Stimulated activated CD8-positive, alpha-beta memory T cell treated with anti-CD3 and anti-CD28 coated beads, Interleukin-2, amount 100 ng/mL, for 48 hours (primary cell): Measurements from ENCODE around the gene PRR20G.
"Not testable (repeated sequence)": the region's sequence is repeated elsewhere in the genome, so short reads cannot be mapped to it uniquely, and the experiment has no call there.

Experiments
- DNase-seq, 2 donors: peaks; one replicate each; pipeline ENCODE4 v3.0.0-alpha.2; 2020; ENCODE audit warnings: low read depth in 2 of 2

PRR20G gene

DNA sequence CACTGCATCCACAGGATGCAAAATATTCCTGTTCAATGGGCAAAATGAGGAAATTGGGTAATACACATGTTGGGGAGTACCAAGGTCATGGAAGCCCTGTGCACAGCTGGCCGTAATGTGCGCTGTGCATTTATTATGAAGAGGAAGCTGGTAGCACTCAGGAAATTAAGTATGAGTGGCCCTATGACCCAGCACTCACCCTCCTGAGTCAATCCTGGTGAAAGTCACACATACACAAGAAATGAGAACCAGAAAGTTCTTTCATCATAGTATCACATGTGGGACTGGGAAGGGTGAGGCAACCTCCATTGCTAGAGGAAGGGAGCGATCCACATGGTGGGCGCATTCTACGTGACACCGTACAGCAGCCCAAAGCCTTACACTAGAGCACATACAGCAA is 11.4 kb upstream of the PRR20G start:
- DNase-seq, result no peak

DNA sequence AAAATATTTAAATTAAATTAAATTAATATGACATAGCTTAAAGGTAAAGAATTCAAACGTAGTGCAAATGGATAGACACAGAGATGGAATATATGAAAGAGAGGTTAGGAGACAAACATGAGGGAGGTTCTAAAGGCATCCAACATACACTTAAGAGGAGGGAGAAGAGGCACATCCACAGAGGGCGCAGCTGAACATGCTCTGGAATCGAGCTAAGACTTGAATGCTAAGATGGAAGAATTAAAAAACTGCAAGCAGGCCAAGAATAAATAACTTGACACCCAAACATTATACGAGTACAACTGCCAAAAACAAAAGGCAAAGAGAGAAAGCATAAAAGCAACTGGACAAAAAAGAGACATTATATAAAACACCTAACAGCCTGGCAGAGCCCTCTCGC is 9.1 kb upstream of the PRR20G start:
- no peak for DNase-seq

DNA sequence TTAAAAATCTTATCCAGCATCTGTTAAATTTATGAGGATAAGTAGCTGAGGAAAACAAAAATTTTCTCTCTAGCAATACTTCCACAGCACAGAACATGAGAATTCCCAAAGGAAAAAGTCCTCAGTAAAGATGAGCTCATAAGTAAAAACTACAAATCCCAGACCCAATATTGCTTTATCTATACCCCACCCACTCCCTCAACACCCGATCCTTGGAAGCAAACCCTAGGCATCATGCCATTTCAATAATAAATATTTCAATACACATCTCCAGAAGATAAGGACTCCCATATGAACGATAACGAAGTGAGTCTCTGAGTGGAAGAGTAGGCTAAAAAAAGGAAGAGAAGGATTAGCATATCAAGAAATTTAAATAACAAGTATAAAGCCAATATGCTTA is 8.3 kb upstream of the PRR20G start:
- DNase-seq, result no peak

DNA sequence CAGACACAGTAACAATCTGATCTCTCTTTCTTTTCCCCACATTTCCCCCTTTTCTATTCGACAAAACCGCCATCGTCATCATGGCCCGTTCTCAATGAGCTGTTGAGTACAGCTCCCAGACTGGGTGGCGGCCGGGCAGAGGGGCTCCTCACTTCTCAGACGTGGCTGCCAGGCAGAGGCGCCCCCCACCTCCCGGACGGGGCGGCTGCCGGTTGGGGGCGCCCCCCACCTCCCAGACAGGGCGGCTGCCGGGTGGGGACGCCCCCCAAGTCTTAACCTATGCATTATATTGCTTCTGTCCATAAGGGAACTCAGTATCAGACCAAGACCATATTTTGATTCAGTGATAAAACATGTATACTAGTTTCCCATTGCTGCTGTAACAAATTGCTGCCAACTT is 5.8 kb upstream of the PRR20G start:
- DNase-seq, result not testable (repeated sequence)

DNA sequence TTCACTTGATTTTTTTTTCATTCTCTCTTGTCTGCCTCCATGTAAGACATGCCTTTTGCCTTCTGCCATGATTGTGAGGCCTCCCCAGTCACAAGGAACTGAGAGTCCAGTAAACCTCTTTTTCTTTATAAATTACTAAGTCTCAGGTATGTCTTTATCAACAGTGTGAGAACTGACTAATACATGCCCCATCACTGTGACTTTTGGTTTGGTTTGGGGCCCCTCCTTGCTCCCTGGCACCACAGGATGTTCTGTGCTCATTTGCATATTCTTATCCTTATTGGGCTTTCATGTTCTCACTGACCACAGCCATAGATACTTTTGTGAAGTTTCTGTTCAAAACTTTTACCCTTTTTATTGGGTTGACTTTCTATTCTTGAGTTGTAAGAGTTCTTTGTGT is 3.8 kb upstream of the PRR20G start:
- no peak for DNase-seq

DNA sequence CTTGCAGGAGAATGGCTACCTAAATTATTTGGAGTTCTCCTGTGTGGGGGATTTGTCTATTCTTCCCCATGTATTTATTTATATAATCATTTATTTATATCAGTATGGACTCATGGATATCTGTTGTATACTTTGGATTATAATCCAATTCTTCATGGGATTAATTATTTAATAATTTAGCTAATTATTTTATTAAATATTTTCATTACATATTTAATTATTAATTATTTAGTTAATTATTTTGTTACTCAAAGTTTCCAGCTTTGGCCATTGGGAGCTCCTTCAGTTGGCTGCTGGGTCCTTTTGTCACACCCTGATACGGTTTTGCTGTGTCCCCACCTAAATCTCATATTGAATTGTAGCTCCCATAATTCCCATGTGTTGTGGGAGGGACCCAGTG is 3.3 kb upstream of the PRR20G start:
- DNase-seq, result no peak

DNA sequence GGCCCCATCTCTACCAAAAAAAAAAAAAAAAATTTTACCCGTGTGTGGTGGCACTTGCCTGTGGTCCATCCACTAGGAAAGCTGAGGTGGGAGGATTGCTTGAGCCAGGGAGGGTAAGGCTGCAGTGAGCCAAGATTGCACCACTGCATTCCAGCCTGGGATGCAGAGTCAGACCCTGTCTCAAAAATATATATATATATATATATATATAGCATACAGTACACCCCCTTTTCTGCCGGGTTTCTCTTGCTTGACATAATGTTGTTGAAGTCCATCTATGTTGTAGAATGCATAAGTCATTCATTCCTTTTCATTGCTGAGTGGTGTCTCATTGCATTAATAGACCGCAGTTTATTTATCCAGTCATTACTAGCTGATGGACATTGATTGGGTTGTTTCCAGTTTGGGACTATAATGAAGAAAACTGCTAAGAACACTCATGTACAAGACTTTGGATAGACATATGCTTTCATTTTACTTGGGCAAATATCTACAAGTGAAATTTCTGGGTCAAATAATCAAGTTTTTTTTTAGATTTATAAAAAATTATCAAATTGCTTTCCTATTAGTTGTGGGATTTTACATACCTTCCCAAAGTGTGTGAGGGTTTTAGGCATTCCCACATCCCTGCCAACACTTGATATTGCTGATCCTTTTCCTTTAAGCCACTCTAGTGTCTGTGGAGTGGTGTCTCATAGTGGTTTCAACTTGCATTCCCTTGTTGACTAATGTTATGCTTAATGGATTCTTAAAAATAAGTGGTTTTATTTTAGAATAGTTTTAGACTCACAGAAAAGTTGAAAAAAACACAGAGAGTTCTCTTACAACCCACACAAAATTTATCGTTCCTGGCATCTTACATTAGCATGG is 2.1 kb upstream of the PRR20G start:
- no peak for DNase-seq

DNA sequence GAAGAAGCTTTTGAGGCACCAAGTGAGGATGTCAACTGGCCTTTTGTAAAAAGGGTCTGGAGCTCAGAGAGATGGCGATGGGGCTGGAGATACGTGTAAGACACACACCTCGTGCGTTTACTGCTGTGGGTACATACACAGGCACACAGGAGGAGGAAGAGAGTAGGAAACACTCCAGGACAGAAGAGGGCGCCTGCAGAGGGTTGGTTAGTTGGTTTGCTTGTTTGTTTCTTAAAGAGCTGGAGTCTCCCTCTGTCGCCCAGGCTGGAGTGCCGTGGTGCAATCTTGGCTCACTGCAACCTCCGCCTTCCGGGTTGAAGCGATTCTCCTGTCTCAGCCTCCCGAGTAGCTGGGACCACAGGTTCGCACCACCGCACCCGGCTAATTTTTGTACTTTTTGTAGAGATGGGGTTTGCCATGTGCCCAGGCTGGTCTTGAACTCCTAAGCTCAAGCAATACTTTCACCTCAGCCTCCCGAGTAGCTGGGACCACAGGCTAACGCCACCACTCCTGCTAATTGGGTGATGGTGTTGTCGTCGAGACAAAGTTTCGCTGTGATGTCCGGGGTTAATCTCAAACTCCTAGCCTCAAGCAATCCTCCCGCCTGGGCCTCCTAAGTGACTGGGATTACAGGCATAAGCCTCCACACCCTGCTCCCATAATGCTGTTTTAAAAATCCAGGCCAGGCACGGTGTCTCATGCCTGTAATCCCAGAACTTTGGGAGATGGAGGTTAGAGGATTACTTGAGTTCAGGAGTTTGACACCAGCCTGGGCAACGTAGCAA is 1.3 kb upstream of the PRR20G start:
- no peak for DNase-seq

DNA sequence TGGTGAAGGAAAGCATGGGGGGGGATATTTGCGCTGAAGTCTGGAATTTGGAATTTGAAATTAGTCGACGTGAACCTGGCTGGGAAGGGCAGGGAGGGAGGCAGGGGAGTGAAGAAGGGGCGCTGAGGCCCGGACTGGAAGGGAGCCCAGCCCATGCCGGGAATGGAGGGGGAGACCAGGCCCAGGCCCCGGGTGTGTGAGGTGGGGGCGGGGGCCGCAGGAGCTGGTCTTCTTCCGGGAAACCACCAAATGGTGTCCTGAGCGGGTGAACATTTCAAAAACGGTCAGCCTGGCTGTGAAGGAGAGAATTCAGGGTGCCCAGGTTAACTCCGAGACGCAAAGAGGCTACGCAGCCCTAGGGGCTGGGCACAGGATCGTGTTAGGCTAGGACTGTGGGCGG is 497 bp upstream of the PRR20G start:
- no peak for DNase-seq

DNA sequence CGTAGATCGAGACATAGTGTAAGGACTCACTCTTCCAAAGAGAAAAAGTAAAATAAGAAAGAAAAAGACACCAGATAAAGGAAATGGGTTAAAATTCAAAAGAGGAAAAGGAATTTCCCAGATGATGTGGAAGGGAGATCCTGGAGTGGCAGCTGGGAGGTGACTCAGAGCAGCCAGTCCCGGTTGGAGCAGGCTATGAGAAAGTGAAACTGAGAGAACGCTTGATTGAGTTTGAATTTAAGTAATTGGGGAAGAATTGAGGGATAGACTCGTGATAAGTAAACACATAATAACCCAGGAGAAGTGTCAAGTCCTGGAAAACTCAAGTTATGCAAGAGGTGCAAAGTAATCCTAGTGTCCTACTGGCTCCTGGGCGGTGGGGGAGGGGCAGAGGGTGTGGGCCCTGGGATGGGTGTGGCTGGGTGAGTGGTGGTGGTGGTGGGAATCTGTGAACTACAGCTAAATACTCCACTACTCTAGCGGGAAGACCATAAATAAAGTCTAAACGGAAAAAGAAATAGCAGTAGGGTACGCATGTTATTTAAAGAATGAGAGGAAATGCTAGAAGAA is 1.2 kb downstream of the PRR20G start:
- no peak for DNase-seq

DNA sequence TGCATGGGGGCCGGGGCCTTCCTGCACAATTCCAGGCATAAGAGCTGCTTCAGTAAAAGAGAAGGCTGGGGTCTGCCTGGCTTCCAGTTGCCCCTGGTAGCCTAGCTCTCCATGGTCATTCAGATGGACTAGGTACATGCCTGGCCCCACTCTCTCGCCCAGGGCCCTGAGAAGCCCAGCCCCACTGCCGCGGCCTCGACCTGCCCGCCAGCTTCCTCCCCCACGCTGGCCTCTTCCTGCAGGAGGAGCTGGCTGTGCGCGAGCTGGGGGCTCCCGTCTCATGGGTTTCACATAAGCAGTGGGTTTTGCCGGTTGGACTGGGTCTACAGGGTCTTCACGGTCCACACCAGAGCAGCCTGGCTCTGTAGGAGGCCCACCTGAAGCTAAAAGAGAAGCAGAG is 3.6 kb downstream of the PRR20G start:
- DNase-seq, result no peak

DNA sequence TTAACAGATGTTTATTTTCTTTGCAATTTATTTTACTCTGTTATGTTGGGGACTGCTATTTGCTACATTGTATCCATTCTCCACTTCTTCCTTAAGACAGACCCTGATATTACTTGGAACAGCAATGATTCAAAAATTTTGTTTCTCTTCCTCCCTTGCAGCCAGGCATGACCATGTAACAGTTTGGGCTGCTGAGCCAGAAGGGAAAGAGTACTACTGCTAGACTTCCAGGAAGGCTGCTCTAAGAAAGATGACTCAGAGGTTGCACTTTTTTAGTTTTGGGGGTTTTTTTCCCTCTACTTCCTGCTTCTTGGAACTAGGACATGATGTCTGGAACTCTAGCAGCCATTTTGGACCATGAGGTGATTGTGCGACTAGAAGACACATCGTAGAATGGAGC is 10.3 kb downstream of the PRR20G start:
- no peak for DNase-seq

DNA sequence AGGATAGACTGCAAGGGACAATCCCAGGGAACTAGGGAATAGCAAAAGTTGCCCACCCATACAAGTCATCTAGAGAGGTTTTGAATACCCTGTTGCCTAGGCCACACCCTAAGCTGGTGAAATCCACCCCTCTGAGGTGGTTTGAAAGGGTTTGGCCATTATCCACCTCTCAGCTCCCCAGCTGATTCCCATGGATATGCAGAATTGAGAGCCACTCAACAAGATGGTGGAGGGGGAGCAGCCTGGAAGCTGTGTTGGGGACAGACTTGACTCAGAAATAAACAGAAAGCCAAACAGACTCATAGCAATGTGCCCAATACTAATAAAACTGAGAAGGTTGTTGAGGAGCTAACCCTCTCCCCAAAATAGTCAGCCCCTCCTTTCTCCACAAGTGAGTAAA is 10.9 kb downstream of the PRR20G start:
- no peak for DNase-seq

DNA sequence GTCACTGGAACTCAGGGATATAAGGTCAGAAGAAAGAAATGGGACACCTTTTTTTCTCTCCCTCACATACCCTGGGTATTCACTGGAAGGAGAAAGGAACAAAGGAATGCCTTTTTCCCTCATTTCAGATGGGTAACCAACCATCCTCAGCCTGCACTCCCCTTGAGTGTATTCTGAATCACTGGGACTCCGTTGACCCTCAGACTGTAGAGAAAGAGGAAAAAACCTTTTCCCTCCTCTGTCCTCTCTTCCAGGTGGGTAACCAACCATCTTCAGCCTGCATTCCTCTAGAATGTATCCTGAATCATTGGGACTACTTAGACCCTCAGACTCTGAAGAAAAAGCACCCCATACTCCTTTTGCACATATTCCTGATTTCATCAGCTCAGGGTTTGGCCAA is 11.4 kb downstream of the PRR20G start:
- no peak for DNase-seq

DNA sequence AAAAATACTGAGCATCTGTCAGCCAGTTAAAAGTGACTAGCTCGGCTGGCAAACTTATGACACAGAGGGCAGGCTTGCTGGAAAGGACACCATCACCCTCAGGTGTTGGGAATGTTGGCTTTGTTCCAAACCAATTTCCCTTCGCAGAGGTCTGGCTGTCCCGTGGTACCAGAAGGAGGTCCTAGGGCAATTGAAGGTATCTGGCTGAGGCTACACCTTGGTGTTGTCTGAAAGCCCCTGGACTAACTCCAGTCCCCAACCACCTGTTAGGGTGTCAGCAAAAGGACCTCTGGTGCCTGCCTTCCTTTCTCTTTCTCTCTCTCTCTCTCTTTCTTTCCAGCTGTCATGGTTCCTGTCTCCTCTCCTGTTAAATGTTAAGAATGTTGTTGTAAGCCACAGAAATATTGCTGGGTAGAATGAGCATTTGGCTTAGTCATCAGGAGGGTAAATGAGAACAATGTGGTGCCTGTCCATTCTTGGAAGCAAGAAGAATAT is 12.5 kb downstream of the PRR20G start:
- DNase-seq, result no peak

DNA sequence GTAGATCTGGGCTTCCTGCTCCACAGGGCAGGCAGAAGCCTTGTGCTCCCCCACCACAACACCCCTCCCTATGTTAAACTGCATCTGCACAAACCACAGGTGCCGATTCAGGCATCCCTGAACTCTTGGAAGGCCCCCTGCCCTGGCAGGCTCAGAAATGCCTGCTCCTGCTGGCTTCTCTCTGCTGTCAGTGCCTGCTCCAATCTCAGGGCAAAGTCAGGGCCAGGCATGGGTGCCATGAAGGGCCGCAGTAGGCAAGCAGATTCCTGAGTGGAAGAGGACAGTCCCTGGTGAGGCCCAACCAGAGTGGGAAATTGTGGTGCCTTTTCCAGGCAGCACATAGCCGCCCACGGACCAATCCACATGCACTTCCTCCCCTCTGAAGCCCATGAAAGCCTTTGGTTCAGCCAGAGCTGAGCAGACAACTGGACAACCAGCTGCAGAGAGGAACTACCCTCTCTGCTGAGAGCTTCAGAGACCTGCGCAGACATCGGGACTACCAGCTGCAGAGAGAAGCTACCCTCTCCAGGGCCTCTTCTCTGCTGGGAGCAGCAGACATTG is 13.6 kb downstream of the PRR20G start:
- no peak for DNase-seq

DNA sequence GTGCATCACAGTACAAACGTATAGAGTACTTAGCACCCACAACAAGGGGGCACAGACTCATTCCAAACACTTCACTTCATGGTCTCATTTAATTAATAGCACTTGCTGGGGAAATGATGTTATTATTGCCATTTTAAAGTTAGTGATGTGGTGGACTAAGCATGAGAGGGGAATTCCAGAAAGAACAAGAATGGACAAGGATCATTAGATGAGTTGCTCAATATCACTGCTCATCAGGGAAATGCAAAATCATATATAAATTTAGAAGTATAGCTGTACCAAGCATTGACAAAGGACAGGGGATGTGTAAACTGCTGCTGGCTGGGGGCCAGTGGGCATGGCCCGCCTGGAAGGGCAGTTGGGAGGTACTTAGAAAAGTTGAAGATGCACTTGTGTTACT is 14.6 kb downstream of the PRR20G start:
- no peak for DNase-seq

DNA sequence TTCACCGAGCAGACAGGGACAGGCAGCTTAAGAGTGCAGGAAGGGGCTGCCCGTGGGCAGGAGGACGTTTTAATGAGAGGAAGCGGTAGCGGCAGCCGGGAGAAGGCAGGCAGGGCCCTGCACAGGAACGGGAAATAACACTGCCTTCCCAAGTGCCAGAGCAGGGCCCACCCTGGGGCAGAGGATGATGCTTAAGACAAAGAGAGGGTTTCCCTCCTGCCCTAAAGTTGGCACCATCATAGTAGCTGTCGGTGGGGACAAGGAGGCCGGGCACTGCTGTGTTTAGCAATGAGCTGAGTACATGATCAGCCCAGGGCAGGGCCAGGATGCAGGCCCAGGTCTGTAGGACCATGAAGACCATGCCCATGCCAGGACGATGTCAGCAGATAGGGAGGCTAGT is 21.7 kb downstream of the PRR20G start:
- no peak for DNase-seq

DNA sequence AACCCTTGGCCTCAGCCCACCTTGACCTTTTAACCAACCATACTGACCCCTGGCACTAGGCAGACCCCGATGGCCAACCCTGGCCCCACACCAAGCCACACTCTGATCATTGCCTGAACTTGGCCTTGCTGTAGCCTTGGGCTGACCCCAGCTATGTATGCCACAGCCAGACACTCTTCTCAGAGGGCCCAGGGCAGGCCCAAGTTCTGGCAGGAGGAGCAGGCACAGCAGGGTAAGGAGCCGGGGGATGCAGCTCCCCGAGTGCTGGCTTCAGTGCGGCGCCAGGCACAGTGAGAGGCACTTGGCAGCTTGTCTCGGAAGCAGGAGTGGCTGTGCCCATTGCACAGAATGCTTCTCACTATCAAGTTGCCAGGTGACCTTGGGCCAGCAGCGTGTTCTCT is 22.3 kb downstream of the PRR20G start:
- no peak for DNase-seq

DNA sequence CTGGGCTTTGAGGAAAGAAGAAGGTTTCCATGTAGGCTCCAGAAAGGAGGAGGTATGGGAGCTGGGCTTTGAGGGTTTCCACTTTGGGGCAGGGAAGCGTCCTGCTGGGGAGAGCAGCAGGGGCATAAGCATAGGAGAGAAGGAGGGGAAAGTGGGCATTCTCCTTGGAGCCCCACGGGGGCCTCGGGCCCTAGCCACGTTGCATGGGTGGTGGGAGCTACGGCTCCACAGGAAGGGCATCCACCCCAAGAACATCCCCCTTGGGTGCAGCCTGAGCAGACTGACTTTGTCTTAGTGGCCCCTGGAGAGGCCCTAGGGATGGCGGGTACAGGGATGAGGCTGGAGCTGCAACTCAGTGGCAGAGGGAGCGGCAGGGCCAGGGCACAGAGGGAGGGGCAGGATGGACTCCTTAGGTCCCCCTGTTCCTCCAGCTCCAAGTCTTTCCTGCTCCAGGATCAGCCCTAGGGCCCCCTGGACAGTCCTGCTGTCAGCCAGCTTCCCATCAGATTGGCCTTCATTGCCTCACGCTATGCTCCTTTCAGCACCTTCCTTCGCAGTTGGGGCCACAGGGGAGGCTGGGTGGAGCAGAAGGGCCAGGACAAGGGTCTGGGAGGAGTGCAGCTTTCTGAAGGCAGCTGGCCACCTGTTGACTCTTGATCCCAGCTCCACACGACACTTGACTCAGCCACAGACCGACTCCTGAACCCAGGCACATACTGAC is 22.9 kb downstream of the PRR20G start:
- no peak for DNase-seq

DNA sequence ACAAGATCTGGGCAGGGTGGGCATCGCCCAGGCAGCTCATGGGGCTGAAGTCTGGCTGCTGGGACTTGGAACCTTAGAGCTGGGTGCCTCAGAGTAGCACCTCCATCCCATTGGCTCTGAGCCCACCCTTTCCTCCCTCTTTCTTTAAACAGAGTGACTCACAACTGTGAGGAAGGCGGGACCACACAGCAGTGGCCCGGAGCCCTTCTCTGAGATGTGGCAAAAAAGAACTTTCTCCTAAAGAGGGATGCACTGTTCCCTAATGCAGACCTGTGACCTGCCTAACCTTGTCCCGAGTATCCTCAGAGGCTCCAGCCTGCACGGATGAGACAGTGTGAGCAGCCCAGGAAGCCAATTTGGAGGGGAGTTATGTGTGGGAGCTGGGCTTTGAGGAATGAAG is 23.6 kb downstream of the PRR20G start:
- DNase-seq, result no peak
